ENCODE measurements around the gene EVI5L.

Gene EVI5L

DNA sequence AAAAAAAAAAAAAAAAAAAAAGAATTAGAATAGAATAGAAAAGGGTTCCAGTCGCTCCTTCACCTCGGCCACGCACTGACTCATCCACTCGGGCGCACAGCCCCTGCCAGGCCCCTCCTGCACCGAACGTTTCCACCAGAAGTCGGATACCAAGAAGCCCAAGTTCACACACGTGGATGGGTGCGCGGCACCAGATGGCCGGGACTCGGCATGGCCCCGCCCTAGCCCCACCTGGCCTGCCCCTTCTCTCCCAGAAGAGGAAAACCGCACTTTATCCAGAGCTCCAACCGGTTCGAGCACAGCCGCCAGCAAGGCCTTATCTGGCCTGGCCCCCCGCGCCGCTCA, 38.3 kb downstream of the EVI5L start:
- Histone ChIP-seq H3K4me2 (ENCODE audit: low read depth, low read length, poor library complexity, severe bottlenecking) (no peak overlapping the region), H3K27me3 (ENCODE audit: insufficient read depth, low read length, poor library complexity, severe bottlenecking) (no peaks in the 10 kb centered on the region), H4K20me1 (ENCODE audit: insufficient read depth, low read length, poor library complexity, severe bottlenecking) (no peaks in the 10 kb centered on the region), H3K9me2 (replicated peaks; ENCODE audit: low read depth, low read length) (no peaks in the 10 kb centered on the region), H3K36me3 (ENCODE audit: insufficient read depth, low read length) (no peaks in the 10 kb centered on the region), H3K9me3 (ENCODE audit: insufficient read depth, low read depth, low read length) (no peaks in the 10 kb centered on the region), H3K4me1 (ENCODE audit: insufficient read depth, low read length, poor library complexity, severe bottlenecking) (peaks cover 11% of the 10 kb centered on the region), H2AFZ (ENCODE audit: low read length) (no peak overlapping the region), H3F3A (ENCODE audit: low read depth) (peaks cover 4% of the 10 kb centered on the region; the same call in 1 of the 2 replicates), H3K9ac (ENCODE audit: low read depth, low read length, poor library complexity, severe bottlenecking) (no peak overlapping the region), H3K4me3 (ENCODE audit: low read length, poor library complexity, severe bottlenecking) (no peak overlapping the region), H3K79me2 (ENCODE audit: insufficient read depth, low read length) (no peaks in the 10 kb centered on the region)
- TF ChIP-seq EZH2phosphoT487 (IDR thresholded peaks at IDR 0.05; ENCODE audit: borderline replicate concordance), result no peak
- TF ChIP-seq, protein P1, sequence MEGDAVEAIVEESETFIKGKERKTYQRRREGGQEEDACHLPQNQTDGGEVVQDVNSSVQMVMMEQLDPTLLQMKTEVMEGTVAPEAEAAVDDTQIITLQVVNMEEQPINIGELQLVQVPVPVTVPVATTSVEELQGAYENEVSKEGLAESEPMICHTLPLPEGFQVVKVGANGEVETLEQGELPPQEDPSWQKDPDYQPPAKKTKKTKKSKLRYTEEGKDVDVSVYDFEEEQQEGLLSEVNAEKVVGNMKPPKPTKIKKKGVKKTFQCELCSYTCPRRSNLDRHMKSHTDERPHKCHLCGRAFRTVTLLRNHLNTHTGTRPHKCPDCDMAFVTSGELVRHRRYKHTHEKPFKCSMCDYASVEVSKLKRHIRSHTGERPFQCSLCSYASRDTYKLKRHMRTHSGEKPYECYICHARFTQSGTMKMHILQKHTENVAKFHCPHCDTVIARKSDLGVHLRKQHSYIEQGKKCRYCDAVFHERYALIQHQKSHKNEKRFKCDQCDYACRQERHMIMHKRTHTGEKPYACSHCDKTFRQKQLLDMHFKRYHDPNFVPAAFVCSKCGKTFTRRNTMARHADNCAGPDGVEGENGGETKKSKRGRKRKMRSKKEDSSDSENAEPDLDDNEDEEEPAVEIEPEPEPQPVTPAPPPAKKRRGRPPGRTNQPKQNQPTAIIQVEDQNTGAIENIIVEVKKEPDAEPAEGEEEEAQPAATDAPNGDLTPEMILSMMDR (conservative IDR thresholded peaks at IDR 0.05; ENCODE audit: low read length), result no peak

DNA sequence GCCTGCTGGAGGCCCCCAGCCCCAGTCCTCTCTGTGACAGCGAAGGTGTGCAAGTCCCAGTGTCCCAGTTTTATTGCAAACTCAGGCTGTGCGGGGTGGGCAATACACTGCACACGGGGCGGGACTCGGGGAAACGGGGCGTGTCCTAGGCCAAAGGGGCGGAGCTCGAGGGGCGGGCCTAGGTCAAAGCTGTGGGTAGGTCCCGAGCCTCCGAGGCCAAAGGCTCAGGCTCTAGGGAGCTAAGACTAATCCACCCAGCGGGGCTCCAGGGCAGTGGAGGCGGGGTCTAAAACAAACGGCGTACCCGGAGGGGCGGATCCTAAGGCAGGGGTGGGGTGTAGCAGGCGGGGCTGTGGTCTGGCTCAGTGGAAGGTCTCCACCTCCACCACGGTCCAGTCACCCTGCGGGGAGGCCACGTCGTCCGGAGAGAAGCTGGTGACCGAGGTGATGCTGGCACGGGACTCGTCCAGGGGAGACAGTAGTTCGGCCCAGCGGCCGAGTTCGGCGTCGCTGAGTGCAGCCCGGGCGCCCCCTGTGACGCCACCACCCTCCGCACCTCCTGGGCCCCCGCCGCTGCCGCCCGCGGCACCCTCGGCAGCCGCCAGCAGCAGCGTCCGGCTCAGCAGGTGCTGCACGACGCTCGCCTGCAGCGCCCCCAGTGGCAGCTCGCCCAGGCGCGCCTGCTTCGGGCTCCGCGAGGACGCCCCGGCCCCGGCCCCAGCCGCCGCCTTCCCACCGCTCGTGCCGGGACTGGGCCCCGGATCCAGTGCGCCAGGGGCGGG, 38.8 kb downstream of the EVI5L start:
- peaks cover 4% of the 10 kb centered on the region; the same call in 1 of the 2 replicates for H3F3A ChIP-seq (ENCODE audit: low read depth)
- H3K79me2 ChIP-seq (ENCODE audit: insufficient read depth, low read length), result no peaks in the 10 kb centered on the region
- no peak overlapping the region for H3K4me2 ChIP-seq (ENCODE audit: low read depth, low read length, poor library complexity, severe bottlenecking)
- peaks cover 11% of the 10 kb centered on the region for H3K4me1 ChIP-seq (ENCODE audit: insufficient read depth, low read length, poor library complexity, severe bottlenecking)
- TF ChIP-seq, protein P1 (conservative IDR thresholded peaks at IDR 0.05; ENCODE audit: low read length), result no peak
- TF ChIP-seq EZH2phosphoT487 (IDR thresholded peaks at IDR 0.05; ENCODE audit: borderline replicate concordance), result no peak
- H3K9me2 ChIP-seq (replicated peaks; ENCODE audit: low read depth, low read length), result no peaks in the 10 kb centered on the region
- H3K9ac ChIP-seq (ENCODE audit: low read depth, low read length, poor library complexity, severe bottlenecking), result no peak overlapping the region
- no peaks in the 10 kb centered on the region for H4K20me1 ChIP-seq (ENCODE audit: insufficient read depth, low read length, poor library complexity, severe bottlenecking)
- H3K4me3 ChIP-seq (ENCODE audit: low read length, poor library complexity, severe bottlenecking), result no peak overlapping the region
- H3K27me3 ChIP-seq (ENCODE audit: insufficient read depth, low read length, poor library complexity, severe bottlenecking), result no peaks in the 10 kb centered on the region
- H2AFZ ChIP-seq (ENCODE audit: low read length), result no peak overlapping the region
- no peaks in the 10 kb centered on the region for H3K36me3 ChIP-seq (ENCODE audit: insufficient read depth, low read length)
- no peaks in the 10 kb centered on the region for H3K9me3 ChIP-seq (ENCODE audit: insufficient read depth, low read depth, low read length)

DNA sequence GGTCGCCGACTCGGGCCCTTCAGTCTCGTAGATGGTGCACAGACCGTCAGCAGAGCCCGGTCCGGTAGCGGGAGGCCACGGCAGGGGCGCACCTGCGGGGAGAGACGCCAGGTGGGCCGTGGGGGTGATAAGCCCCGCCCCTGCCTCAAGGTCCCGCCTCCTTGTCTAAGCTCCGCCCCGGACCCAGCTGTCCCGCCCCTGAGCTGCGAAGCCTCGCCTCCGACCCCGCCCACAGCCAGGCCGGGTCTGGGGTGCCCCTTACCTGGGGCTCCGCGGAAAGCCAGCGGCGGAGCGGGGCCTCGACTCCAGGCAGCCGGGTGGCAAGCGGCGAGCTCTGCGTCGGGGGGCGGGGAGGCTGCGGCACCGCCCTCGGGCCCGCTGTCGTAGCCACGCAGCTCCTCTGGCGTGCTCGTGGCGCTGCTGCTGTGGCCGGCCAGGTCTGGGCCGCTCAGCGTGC, 39.5 kb downstream of the EVI5L start:
- TF ChIP-seq, protein P1 (conservative IDR thresholded peaks at IDR 0.05; ENCODE audit: low read length), result no peak
- no peak for TF ChIP-seq EZH2phosphoT487 (IDR thresholded peaks at IDR 0.05; ENCODE audit: borderline replicate concordance)
- no peaks in the 10 kb centered on the region for H3K9me2 ChIP-seq (replicated peaks; ENCODE audit: low read depth, low read length)
- no peak overlapping the region for H3K4me2 ChIP-seq (ENCODE audit: low read depth, low read length, poor library complexity, severe bottlenecking)
- no peak overlapping the region for H3K9ac ChIP-seq (ENCODE audit: low read depth, low read length, poor library complexity, severe bottlenecking)
- H2AFZ ChIP-seq (ENCODE audit: low read length), result no peak overlapping the region
- H3K4me3 ChIP-seq (ENCODE audit: low read length, poor library complexity, severe bottlenecking), result no peak overlapping the region
- H3K79me2 ChIP-seq (ENCODE audit: insufficient read depth, low read length), result no peaks in the 10 kb centered on the region
- peaks cover 4% of the 10 kb centered on the region; the same call in 1 of the 2 replicates for H3F3A ChIP-seq (ENCODE audit: low read depth)
- H3K36me3 ChIP-seq (ENCODE audit: insufficient read depth, low read length), result no peaks in the 10 kb centered on the region
- no peaks in the 10 kb centered on the region for H4K20me1 ChIP-seq (ENCODE audit: insufficient read depth, low read length, poor library complexity, severe bottlenecking)
- H3K4me1 ChIP-seq (ENCODE audit: insufficient read depth, low read length, poor library complexity, severe bottlenecking), result peaks cover 11% of the 10 kb centered on the region
- H3K9me3 ChIP-seq (ENCODE audit: insufficient read depth, low read depth, low read length), result no peaks in the 10 kb centered on the region
- no peaks in the 10 kb centered on the region for H3K27me3 ChIP-seq (ENCODE audit: insufficient read depth, low read length, poor library complexity, severe bottlenecking)
